NCI-H345 (cell line): Measurements from ENCODE around the gene PLPP7.
A peak's percentile ranks its signal among the peaks of the same experiment; 100 is the strongest.
"Not testable (repeated sequence)": the region's sequence is repeated elsewhere in the genome, so short reads cannot be mapped to it uniquely, and the experiment has no call there.

Source experiments
- DNase-seq: peaks from one replicate; lab custom pipeline; 2025; lab: John Stamatoyannopoulos, UW

Gene PLPP7

DNA sequence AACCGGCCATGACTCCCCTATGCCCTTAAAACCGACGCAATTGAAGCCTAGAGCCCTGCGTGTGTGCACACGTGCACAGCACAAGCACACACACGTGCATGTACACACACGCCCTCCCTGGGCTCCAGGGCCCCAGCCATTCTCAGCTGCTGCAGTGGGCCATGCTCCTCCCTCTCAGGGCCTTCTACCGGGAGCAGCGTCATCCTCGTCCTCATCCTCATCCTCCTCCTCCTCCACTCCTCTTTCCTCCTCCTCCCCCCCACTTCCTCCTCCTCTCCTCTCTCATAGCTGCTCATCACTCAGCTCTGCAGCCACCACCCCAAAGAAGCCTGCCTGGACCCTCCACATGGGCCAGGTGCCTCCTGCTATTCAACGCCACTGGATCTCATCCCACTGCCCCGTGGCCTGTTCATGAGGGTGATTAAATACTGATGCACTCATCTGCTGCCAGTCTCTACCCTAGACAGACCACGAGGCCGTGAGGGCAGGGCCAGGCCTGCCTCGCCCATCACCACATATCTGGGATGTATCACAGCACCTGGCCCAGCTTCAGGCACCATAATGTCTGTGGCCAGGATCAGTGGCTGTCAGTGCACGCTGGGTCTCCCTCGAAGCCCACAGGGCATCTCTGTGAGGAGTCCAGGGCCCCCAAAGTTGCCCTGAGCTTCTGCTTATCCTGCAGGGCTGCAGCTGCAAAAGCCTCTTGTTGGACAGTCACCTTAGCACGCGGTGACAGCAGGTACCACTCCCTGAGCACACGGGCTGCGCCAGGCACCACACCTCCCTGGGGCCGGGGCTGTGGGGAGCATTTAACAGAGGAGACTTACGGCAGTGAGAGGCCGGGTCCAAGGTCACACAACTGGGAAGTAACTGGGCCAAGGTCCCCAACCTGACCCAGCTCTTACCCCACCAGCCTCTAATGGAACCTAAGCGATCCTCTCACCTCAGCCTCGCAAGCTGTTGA lies 23.0 kb upstream of the PLPP7 start:
- no peak for DNase-seq

DNA sequence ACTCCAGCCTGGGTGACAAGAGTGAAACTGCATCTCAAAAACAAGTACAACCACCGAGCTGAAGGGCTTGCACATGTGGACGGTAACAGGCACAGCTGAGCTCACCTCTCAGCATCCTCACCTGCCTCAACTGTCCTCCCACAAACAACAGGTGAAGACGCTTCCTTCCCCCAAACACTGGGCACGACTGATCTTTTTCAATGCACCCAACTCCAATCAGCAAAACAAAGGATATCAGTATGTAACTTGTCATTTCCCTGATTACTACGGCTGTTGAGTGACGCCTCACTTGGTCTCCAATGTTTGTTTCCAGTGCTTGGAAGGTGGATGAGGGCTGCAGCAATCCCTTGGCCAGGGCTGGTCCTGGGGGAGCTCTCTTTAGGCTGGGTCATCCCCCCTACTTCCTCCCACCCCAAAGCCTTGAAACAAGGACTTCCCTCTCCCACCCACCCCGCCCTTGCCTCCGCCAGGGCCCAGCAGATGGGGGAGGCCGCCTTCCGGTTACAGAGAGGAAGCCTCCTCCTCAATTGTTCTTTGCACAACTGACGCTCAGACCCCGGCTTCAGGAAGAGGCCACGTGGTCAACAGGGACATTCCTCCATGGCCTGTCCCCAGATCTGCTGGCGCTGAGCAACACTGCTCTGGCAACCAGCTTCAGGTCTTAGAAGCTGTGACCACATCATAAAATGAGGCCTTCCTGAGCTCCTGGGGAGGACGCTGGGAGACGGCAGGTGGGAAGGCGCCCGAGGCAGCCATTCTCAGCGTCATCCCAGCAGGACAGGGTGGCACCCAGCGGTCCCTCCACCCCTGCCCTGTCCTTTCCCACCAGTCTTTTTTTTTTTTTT lies 19.1 kb upstream of the PLPP7 start:
- no peak for DNase-seq

DNA sequence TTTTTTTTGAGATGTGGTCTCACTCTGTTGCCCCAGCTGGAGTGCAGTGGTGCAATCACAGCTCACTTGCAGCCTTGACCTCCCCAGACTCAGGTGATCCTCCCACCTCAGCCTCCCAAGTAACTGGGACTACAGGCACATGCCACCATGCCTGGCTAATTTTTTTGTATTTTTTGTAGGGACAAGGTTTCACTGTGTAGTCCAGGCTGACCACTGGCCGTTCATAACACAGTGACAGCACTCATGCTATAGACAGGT lies 18.6 kb upstream of the PLPP7 start:
- DNase-seq, result not testable (repeated sequence)

DNA sequence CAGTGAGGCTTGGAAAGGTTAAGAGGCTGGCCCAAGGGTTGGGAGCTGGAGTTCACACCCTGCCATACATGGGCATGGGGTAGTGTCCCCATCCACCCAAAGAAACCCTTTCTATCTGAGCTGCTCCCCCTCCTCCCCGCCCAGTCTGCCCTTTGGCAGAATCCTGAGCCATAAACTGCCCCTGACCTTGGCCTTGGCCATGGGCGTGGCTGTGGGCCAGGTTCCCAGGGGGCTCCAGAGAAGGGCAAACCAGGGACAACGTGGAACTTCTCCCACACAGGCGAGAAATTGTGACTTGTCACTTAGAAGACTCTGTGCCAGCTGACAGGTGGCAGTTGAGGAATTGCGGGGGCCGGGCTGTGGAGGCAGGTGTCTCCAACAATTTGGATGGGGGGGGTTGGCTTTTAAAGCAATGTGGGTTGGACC lies 18.0 kb upstream of the PLPP7 start:
- no peak for DNase-seq

DNA sequence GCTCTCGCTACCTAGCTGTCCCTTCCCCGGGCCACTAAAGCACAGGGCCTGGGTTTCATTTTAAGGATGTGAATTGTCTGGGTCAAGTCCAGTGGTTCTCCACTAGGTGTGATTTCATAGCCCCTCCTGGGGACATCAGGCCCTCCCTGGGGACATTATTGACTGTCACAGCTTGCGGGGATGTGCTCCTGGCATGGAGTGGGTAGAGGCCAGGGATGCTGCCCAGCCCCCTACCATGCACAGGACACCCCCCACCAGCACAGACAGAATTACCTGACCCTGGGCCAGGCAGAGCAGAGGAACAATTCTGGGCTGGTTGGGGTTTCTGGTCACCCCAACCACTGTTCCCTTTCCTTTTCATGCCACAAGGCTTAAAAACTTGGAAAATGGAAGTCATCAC lies 17.3 kb upstream of the PLPP7 start:
- no peak for DNase-seq

DNA sequence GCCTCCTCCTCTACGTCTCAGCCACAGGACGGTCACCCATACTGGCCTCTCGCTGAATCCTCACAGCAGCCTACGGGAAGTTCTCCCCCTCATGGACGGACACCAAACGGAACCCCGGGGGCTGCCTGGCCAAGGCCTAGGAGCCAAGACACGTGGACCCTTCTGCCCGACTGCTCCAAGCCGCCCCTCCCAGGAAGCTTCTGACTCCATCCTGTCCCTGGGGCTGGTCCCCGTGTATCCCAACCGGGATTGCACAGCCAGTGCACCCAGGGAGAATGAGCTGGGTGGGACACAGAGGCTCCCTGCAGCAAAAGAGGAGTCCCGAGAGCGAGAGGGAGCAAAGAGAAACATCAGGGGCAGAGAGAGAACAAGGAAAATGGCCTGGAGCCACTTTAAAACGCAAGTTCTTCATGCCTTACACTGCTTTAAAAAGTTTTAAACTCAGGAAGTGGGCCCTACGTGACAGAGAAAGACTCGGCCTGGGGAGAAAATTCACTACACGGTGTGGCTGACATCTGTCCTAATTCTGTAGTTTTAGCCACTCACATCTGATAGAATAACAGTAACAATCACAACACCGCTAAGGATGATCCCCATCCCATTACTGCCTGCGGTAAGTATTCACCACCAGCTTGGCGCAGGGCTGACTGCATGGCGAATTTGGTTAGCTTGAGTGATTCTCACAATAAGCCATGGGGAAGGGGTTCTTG lies 16.2 kb upstream of the PLPP7 start:
- no peak for DNase-seq

DNA sequence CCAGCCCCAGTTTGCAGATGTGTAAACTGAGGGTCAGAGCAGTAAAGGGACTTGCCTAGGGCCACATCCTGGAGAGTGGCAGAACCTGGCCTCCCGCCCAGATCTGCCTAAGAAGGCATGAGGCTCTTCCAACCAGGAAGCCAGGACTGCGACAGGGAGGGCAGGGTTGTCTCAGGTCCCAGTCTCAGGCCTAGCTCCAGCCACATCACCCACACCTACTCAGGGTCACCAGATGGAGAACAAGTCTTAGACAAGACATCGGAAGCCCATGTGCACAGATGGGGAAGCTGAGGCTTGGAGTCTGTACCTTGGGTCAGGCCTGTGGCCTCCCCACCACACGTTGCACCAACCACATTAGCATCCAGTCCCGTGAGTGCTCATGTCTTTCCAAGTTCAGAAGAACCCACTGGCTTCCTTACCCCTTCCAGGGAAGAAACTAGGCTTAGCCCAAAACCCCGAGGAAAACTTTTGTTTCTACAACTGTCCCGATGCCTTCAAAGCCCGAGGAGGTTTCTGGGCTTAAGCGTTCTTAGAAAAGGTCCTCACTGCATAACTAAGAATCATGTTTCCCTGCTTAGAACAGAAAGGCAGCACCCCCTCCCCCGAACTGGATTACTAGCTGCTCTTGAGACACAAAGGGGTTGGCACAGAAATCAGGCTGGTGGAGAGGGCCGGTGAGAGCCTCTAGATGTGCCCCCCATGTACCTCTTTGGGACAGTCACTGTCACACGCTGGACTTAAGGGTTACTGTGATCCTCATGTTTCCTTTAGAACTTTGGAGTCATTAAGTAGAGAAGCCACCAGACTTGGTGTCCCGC lies 15.5 kb upstream of the PLPP7 start:
- DNase-seq, result no peak

DNA sequence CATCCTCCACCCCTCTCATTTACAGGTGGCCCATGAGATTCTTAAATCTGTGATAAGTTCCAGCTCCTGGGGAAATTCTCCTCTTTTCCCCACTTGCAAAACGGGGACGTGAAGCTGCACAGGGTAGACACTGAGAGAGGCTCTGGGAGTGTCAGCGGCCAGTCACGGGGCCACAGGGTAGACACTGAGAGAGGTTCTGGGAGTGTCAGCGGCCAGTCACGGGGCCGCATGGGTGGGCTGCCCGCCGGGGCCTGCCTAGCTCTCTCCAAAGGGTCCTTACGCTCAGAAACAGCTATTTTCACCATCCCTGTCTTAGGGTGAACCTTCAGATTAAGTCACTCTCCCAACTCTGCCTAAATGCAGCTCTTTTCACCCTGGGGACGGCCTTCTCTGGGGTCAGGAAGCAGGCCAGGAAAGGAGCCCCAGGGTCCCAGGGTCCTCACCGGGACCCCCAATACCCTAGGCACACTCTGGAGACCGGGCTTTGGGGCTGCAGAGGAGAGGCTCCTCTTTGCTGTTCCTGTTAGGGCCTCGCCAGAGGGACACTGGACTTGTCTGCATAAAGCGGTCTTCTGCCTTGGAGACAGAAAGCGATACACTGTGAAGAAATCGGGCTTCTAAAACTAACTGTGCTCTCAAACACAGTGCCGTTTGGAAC lies 14.7 kb upstream of the PLPP7 start:
- DNase-seq, result no peak

DNA sequence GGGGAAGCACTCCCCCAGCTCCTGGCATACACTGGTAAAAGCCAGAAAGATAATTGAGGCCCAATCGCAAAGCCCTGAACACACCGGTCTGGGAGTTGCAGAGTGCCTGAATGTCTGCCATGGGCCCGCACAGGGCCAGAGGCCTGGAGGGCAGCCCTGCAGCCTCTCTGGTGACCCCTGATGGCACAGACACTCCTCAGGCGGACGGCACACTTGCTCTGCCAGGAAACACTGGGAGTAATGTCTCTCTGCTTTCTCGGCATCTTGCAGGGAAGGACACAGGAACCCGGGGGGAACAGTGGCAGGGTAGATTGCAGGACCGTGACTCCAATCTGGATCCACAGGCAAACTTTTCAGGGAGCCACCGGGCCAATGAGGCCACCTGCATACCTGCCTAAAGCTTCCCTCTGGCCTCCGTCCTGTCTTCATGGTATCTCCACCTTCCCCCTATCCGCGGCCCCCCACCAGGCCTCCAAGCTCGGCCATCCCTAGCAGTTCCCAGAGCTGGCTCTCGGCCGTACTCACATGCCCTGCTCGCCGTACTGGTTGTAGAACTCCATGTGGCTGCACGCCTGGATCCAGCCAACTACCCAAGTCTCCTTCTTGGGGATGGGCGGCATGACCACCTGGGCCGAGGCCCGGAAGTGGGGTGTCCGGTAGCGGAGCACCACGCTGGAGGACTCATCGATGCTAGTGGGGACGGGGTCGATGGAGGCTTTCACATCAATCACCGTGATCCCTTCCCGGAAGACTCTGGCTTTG lies 14.0 kb upstream of the PLPP7 start:
- no peak for DNase-seq

DNA sequence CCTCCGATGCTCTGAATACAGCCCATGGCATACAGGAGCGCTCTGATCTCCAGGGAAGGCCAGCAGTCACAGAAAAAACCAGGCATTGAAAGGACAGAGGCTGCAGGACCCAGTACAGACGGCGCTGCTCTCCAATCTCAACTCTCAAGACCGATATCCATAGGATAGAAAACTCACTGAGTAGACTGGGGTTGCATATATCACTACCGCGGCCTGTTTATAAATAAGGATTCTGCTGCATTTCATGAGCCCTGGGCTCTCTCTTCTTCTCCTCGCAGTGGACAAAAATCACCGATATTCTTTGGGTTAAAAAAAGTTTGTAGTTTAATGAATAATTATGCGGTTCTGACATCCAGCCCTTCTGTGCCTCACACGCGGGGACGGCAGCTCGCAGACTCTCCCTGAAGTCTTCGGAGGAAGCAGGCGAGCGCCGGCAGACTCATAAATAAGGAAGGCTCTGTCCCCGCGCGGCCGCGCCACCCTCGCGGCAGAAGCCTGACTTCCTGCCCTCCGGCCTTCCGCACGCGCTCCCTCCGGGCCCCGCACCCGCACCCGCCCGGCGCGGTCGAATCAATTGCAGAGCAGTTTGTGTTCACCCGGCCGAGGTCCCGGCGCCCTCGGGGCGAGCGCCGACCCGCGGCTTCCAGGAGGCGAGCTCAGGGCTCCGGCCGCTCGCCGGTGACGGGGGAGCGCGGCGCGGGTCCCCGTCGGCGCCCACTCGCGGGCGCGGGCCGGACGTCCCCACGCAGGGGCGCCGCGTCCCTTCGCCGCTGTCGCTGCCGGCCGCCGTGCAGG lies 13.2 kb upstream of the PLPP7 start, which contains the start of gene FAM78A:
FAM78A (minus strand) TSS at position 417 of the 795 bp plus-strand sequence; CDS start at position 86, 331 bp downstream.
- DNase-seq, result no peak

DNA sequence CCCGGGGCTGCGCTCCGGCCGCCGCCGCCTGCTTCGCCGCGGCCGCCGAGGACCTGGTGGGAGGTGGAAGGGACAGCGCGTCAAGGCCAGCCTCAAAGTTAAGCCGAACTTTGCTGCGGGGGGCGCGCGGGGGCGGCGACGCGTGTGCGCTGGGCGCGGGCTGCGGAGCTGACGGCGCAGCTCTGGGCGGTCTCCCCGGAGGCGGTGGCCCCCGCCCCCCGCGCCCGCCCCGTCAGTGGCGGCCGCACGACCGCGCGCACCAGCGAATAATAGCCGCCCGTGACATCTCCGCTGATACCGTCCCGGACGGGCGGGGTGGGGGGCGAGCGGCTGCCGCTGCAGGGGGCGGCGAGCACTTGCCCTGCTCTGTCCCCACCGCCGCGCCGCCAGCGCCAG lies 12.6 kb upstream of the PLPP7 start:
- no peak for DNase-seq

DNA sequence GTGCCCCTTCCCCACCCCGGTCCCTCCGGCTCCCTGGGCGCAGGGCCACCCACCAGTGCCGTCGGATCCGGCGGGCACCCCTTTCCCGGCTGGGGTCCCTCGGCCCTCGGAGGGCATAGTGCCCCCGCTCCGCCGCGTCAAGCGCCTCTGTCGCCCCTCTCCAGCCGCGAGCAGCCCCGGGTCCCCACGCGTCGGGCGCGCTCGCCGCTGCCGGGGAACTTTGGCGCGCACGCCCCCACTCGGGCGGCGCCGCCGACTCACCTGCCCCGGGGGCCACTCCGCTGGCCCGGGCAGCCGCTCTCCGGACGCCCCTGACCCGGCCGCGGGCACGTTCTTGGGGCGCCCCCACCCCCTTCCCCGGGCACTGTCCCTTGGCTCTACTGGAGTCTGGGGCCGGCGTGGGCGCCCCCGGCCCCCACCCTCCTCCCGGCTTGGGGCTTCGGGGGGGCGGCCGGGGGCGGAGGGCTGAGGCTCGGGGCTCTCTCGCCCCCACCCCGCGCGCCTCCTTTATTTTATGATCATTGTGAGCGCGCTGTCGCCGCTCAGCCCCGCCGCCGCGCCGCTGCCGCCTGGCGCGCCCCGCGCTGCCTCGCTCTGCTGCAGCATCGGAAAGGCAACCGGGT lies 12.1 kb upstream of the PLPP7 start:
- DNase-seq, result no peak

DNA sequence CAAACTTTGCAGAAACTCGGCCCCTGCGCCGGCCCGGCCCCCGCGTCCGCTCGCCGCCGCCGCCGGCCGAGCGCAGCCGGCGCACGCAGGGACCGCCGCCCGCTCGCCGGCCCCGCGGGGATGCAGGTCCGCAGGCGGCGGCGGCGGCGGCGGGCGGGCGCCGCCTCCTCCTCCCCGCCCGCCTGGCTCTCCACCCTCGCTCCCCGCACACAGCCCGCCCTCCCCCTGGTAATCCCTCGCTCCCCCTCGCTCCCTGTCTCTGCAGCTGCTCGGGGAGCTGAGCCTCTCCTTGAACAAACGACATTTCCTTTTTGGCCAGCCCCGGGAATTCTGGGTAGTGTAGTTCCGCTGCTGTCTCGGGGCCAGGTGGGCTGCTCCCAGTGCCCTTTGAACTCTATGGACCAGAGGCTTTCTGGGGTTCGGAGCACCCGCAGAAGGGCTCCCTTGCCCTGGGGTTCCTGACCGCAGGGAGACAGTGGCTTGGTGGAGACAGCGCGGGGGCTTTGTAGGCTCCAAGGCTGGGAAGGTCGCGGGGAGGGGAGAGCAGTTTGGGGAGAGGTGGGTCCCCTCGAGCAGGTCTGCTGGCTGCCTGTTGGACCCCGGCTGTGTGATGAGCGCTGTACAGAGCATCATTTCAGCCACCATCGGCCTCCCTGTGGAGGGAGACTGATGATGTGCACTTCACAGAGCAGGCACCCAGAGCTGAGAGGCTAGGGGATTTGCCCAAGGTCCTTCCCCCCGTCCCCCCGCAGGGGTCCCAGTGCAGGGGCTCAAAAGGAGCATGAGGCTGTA lies 11.4 kb upstream of the PLPP7 start:
- DNase-seq, result peak; percentile 87

DNA sequence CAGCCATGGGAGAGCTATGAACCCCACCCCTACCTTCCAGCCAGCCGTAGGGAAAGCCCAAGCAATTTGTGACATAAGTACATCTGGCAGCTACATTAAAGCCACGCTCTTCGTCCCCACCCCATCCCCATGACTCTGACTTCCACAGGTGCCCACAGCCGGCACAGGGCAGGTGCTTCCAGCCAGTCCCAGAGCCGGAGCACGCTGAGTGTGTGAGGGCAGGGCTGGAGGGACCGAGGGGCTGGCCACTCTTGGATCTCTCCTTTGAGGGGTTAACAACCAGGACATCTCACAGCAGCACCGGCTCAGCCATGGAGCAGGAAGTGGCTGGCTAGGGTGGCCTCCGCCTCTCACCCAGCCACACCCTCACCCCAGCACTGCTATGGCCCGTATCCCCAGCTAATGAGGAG lies 10.8 kb upstream of the PLPP7 start:
- no peak for DNase-seq

DNA sequence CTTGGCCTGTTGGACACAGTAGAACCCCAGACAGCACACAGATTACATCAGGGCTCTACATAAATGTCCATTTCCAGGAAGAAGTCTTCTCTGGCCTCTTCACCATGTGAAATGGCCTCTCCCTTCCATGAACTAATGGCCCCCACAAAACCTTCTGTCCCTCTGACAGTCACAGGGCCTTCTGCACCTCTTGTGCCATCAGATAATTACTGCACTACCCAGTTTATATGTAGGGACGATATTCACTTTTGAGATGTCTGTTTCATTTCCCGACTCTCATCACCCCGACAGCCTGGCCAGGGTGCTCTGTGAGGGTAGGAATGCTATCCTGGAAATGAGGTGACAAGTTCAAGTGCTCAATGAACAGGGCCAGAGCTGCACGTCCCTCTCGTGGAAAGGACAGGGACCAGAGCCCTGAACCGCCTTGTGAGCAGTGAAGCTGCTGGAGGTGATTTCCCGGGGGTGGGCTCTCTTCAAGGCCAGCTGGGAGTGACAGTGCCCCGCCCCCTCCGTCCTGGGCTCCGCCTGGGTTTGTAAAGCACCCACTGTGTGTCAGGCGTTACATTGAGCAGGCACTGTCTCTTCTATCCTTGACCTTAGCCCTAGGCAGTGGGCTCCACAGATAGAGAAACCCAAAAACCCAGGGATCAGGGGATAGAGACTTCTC lies 10.2 kb upstream of the PLPP7 start:
- no peak for DNase-seq

DNA sequence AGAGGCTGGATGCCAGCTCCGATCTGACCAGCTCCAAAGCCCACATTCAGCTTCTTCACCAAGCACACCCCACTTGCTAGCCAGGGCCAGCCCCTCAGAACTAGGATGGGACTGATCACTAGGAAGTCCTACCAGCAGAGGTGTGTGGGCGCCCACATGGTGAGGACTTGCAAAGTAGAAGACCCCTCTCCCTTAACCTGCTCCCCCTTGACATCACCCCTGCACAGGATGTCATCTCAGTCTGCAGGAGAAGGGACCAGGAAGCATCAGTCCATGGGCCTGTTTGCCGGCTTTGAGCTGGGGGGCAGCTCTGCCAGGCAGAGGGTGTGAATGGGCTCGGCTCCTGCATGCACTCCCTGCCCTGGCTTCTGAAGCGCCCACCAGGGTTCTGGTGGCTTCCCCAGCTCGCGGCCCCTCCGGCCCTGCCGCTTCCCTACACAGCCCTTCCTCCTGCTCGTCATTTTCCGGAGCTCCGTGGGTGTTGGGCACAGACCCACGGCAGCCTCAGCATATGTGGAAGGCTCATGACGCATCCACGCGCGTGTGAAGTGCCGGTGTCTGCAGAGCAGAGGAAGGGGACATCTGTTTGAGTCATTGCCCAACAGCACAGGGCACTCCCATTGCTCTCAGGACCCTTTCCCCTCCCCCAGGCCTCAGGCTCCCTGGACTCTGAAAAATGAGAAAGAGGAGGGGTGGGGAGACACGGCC lies 9.5 kb upstream of the PLPP7 start:
- DNase-seq, result no peak

DNA sequence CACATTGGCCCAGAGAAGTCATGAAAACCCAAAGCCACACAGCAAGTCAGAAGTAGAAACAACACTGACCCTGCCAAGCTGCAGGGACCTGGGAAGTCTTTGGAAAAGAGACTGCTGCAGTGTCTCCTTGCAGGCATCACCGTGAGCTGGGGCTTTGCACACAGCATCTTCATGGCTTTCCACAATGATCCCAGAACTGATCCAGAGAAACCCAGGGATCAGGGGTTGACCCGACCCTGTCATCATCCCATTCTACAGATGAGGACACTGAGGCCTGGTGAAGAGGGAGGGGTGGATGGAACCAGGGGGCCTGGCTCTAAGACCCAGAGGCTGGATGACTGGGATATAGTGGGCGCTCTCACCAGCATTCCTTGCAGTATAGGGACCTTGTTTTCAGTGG lies 8.9 kb upstream of the PLPP7 start:
- no peak for DNase-seq
